ENCODE results near the gene LLCFC1.

DNA sequence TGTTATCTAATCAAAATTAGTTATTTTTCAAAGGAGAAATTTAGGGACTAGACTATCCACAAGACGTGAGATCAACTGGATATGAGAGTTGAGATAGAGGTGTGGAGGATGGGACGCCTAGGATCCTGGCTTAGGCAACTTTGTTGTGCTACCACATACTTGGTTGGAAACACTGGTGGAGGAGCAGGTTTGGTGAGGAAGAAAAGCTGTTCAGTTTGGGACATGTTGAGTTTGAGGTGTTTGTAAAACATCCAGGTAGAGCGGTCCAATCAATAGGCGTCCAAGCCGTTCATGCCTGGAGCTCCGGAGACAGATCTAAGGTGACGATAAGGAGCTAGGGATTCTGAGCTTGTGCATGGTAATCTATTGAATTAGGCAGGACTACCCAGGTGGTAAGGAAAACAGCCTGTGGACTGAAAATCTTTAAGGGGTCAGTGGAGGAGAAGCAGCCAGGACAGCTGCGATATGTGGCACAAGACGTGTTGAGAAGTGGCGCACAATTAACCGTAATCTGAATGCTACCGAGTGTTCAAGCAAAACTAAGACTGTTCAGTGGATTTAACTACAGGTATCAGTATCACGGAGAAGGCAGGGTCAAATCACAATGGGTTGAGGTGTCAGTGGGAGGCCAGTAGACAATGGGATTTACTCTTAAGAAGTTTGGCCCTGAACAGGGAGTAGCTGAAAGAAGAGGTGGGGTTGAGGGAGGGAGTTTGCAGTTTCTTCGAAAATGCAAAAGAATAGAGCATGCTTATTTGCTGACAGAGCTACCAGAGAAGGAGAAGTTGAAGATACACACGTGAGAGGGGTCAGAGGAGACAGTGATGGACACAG lies 37.6 kb upstream of the LLCFC1 start:
- TF ChIP-seq ARNTL (CRISPR knock-in tag; IDR thresholded peaks at IDR 0.05; ENCODE audit: borderline replicate concordance, low read depth) (no peak), ISL1 (CRISPR knock-in tag; IDR thresholded peaks at IDR 0.05) (no peak), ESRRG (CRISPR knock-in tag; IDR thresholded peaks at IDR 0.05) (no peak), CSDC2 (CRISPR knock-in tag; IDR thresholded peaks at IDR 0.05) (no peak), BACH2 (CRISPR knock-in tag; IDR thresholded peaks at IDR 0.05; ENCODE audit: borderline replicate concordance) (no peak), GLIS3 (CRISPR knock-in tag; IDR thresholded peaks at IDR 0.05) (no peak), ZNF70 (CRISPR knock-in tag; IDR thresholded peaks at IDR 0.05) (no peak)
- TF ChIP-seq, protein P1, sequence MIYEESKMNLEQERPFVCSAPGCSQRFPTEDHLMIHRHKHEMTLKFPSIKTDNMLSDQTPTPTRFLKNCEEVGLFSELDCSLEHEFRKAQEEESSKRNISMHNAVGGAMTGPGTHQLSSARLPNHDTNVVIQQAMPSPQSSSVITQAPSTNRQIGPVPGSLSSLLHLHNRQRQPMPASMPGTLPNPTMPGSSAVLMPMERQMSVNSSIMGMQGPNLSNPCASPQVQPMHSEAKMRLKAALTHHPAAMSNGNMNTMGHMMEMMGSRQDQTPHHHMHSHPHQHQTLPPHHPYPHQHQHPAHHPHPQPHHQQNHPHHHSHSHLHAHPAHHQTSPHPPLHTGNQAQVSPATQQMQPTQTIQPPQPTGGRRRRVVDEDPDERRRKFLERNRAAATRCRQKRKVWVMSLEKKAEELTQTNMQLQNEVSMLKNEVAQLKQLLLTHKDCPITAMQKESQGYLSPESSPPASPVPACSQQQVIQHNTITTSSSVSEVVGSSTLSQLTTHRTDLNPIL (CRISPR knock-in tag; IDR thresholded peaks at IDR 0.05; ENCODE audit: low read depth), result no peak
- TF ChIP-seq, protein P2, sequence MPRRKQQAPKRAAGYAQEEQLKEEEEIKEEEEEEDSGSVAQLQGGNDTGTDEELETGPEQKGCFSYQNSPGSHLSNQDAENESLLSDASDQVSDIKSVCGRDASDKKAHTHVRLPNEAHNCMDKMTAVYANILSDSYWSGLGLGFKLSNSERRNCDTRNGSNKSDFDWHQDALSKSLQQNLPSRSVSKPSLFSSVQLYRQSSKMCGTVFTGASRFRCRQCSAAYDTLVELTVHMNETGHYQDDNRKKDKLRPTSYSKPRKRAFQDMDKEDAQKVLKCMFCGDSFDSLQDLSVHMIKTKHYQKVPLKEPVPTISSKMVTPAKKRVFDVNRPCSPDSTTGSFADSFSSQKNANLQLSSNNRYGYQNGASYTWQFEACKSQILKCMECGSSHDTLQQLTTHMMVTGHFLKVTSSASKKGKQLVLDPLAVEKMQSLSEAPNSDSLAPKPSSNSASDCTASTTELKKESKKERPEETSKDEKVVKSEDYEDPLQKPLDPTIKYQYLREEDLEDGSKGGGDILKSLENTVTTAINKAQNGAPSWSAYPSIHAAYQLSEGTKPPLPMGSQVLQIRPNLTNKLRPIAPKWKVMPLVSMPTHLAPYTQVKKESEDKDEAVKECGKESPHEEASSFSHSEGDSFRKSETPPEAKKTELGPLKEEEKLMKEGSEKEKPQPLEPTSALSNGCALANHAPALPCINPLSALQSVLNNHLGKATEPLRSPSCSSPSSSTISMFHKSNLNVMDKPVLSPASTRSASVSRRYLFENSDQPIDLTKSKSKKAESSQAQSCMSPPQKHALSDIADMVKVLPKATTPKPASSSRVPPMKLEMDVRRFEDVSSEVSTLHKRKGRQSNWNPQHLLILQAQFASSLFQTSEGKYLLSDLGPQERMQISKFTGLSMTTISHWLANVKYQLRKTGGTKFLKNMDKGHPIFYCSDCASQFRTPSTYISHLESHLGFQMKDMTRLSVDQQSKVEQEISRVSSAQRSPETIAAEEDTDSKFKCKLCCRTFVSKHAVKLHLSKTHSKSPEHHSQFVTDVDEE (CRISPR knock-in tag; IDR thresholded peaks at IDR 0.05), result no peak
